ENCODE data around the gene PPP2R2C.

DNA sequence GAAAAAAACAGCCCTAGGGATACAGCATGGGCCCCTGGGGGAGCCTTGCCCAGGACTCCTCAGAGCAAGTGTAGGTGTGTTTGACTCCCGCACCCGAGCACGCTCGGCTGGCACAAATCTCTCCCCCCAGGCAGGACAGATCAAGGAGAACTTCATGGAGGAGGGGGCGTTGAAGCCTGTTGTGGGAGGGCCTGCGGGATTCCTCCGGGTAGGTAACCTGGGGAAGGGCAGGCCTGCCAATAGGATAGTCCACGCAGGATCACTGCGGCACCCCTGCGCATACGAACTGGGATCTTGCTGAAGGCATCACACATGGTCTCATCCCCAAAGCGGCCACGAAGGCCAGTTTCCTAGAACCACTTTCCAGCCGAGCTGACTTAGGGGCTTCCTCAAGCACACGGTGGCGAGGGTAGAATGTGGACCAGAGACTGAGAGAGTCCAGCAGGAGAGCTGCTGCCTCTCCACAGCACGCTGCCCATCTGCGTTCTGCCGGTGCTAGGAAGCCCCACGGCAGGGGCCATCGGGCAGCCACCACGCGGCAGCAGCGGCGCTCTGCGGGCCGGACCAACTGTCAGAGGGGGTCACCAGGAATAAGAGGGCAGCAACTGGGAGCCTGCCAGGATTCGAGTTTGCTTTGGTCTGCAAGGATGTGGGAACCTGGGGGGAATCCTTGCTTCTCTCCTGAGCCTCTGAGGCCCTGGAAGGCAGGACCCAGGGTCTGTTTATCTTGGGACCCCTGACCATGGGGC is 145.9 kb downstream of the PPP2R2C start:
- TF ChIP-seq, protein P1, sequence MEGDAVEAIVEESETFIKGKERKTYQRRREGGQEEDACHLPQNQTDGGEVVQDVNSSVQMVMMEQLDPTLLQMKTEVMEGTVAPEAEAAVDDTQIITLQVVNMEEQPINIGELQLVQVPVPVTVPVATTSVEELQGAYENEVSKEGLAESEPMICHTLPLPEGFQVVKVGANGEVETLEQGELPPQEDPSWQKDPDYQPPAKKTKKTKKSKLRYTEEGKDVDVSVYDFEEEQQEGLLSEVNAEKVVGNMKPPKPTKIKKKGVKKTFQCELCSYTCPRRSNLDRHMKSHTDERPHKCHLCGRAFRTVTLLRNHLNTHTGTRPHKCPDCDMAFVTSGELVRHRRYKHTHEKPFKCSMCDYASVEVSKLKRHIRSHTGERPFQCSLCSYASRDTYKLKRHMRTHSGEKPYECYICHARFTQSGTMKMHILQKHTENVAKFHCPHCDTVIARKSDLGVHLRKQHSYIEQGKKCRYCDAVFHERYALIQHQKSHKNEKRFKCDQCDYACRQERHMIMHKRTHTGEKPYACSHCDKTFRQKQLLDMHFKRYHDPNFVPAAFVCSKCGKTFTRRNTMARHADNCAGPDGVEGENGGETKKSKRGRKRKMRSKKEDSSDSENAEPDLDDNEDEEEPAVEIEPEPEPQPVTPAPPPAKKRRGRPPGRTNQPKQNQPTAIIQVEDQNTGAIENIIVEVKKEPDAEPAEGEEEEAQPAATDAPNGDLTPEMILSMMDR (conservative IDR thresholded peaks at IDR 0.05; ENCODE audit: low read length), result no peak
- TF ChIP-seq EZH2phosphoT487 (IDR thresholded peaks at IDR 0.05; ENCODE audit: borderline replicate concordance, low read depth, low read length), result no peak

All from OCI-LY7 (cell line).